ENCODE results near the gene SMC2.

Gene SMC2

DNA sequence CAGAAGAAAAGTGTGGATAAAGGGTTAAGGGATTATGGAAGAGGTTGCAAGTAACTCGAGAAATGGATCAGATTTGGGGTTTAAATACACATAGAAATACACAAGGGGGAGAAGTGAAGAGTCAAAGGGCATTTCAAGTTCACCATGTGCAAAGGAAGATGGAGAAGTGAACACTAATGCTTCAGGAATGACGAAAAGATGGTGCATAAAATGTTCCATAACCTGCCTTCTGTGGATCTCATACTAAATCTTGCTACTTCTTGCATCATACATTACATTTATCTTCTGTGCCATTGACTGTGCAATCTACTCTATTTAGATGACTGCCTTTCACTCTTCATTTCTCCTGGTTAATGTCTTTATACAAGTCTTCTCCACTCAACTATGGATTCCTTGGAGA, 5.7 kb upstream of the SMC2 start:
- H3K36me3 Mint-ChIP-seq (ENCODE audit: low read depth), result no peaks in the 10 kb centered on the region
- H3K27me3 Mint-ChIP-seq (ENCODE audit: low read depth), result peaks cover 18% of the 10 kb centered on the region
- H3K4me1 Mint-ChIP-seq (ENCODE audit: low read depth), result peaks cover 16% of the 10 kb centered on the region
- no peaks in the 10 kb centered on the region for H3K9me3 Mint-ChIP-seq
- no peak overlapping the region for H3K27ac Mint-ChIP-seq
- no peak overlapping the region for H3K4me3 Mint-ChIP-seq
- no peak for DNase-seq (ENCODE audit: low spot score)

- Mint-ChIP-seq H3K9me3 (no peaks in the 10 kb centered on the region), H3K36me3 (ENCODE audit: low read depth) (peaks cover 6% of the 10 kb centered on the region), H3K4me1 (ENCODE audit: low read depth) (peaks cover 22% of the 10 kb centered on the region), H3K27ac (no peak overlapping the region), H3K27me3 (ENCODE audit: low read depth) (peaks cover 18% of the 10 kb centered on the region), H3K4me3 (no peak overlapping the region)
- no peak for DNase-seq (ENCODE audit: low spot score)
These were observed 3.5 kb upstream of the SMC2 start for GRCh38 chr9:104090578-104090977.

DNA sequence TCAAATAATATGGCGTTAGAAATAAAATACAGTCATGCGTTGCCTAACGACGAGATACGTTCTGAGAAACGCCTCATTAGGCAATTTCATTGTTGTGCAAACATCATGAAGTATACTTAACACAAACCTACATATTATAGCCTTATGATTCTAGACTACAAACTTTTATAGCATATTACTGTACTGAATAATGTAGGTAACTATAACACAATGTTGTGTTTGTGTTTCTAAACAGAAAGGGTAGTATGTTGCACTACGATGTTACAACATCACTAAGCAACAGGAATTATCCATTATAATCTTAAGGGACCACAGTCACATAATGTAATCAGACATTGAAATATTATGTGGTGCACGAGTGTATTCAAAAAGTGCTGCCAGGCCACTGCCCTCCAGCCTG, 3.0 kb upstream of the SMC2 start:
- DNase-seq (ENCODE audit: low spot score), result no peak
- H3K4me1 Mint-ChIP-seq (ENCODE audit: low read depth), result peaks cover 28% of the 10 kb centered on the region
- no peak overlapping the region for H3K27ac Mint-ChIP-seq
- peaks cover 10% of the 10 kb centered on the region for H3K36me3 Mint-ChIP-seq (ENCODE audit: low read depth)
- H3K27me3 Mint-ChIP-seq (ENCODE audit: low read depth), result peaks cover 15% of the 10 kb centered on the region
- peak overlapping the region; percentile 98 for H3K4me3 Mint-ChIP-seq
- H3K9me3 Mint-ChIP-seq, result no peaks in the 10 kb centered on the region

GRCh38 chr9:104091708-104092107, 2.4 kb upstream of the SMC2 start:
- peaks cover 34% of the 10 kb centered on the region for H3K4me1 Mint-ChIP-seq (ENCODE audit: low read depth)
- H3K36me3 Mint-ChIP-seq (ENCODE audit: low read depth), result peaks cover 15% of the 10 kb centered on the region
- DNase-seq (ENCODE audit: low spot score), result no peak
- H3K27ac Mint-ChIP-seq, result peak overlapping the region; percentile 66
- H3K9me3 Mint-ChIP-seq, result no peaks in the 10 kb centered on the region
- H3K4me3 Mint-ChIP-seq, result peak overlapping the region; percentile 98
- H3K27me3 Mint-ChIP-seq (ENCODE audit: low read depth), result peaks cover 15% of the 10 kb centered on the region

DNA sequence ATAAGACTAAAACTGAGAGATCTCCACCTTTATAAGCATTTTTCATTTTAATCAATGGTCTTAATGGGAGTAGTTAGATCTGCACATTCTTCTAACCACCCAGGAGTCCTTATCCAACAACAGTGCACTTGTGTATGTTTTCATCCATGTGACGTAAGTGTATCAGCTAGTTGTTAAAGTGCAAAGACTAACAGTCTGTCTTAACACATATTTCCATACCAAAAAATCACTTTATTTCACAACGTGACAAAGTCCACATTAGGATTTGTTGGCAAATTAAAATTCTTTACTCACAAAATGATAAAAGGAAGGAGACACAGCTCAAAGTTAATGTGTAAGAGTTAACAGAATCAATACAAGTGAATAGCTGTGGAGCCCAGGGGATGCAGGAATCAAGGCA, 1.9 kb upstream of the SMC2 start:
- H3K27me3 Mint-ChIP-seq (ENCODE audit: low read depth), result peaks cover 11% of the 10 kb centered on the region
- H3K27ac Mint-ChIP-seq, result peak overlapping the region; percentile 32
- H3K4me3 Mint-ChIP-seq, result peak overlapping the region; percentile 98

DNA sequence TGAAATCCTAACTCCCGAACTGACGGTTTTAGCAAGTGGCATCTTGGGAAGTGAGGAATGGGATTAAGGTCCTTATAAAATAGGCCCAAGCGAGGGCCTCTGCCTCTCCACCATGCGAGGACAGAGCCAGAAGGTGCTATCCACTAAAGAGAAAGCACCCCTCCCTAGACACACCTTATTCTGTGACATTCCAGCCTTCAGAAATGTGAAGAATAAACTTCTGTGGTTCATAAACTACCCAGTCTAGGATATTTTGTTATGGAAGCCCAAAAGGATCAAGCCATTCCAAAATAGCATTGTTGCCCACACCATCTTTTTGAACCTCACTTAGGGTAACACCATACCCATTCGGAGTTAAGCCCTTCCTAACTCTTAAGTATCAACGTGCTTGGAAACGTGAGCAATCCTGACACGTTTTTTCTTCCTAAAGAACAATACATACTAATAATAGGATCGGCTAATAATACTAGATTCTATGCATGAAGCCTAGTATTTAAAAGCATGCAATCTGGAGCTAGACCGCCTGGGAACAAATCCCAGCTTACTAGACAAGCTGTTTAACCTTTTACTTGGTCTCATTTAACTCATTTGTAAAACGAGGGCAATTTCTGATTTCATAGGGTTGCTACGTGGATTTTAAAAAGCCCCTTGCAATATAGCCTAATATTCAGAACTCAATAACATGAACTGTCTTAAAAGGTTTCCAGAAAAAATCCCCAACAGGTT, 1.1 kb upstream of the SMC2 start:
- H3K9me3 Mint-ChIP-seq, result no peaks in the 10 kb centered on the region
- peaks cover 22% of the 10 kb centered on the region for H3K36me3 Mint-ChIP-seq (ENCODE audit: low read depth)
- DNase-seq (ENCODE audit: low spot score), result no peak
- peak overlapping the region; percentile 99 for H3K27ac Mint-ChIP-seq
- H3K27me3 Mint-ChIP-seq (ENCODE audit: low read depth), result peaks cover 10% of the 10 kb centered on the region
- H3K4me3 Mint-ChIP-seq, result peak overlapping the region; percentile 98
- peaks cover 39% of the 10 kb centered on the region for H3K4me1 Mint-ChIP-seq (ENCODE audit: low read depth)

More for the DNA sequence above, 1.9 kb upstream of the SMC2 start:
- Mint-ChIP-seq H3K4me1 (ENCODE audit: low read depth) (peaks cover 36% of the 10 kb centered on the region), H3K9me3 (no peaks in the 10 kb centered on the region), H3K36me3 (ENCODE audit: low read depth) (peaks cover 17% of the 10 kb centered on the region)
- DNase-seq (ENCODE audit: low spot score), result no peak

- Mint-ChIP-seq H3K4me3 (peak overlapping the region; percentile 98), H3K9me3 (no peaks in the 10 kb centered on the region), H3K4me1 (ENCODE audit: low read depth) (peaks cover 41% of the 10 kb centered on the region), H3K27me3 (ENCODE audit: low read depth) (no peaks in the 10 kb centered on the region), H3K27ac (peak overlapping the region; percentile 99), H3K36me3 (ENCODE audit: low read depth) (peaks cover 31% of the 10 kb centered on the region)
- no peak for DNase-seq (ENCODE audit: low spot score)
These were observed 466 bp downstream of the SMC2 start for GRCh38 chr9:104094534-104095015.

GRCh38 chr9:104099630-104100029, 5.5 kb downstream of the SMC2 start:
- H3K9me3 Mint-ChIP-seq, result no peaks in the 10 kb centered on the region
- H3K27me3 Mint-ChIP-seq (ENCODE audit: low read depth), result no peaks in the 10 kb centered on the region
- H3K27ac Mint-ChIP-seq, result no peak overlapping the region
- peaks cover 24% of the 10 kb centered on the region for H3K4me1 Mint-ChIP-seq (ENCODE audit: low read depth)
- H3K4me3 Mint-ChIP-seq, result no peak overlapping the region
- peaks cover 72% of the 10 kb centered on the region for H3K36me3 Mint-ChIP-seq (ENCODE audit: low read depth)
- no peak for DNase-seq (ENCODE audit: low spot score)

GRCh38 chr9:104104360-104104759, 10.3 kb downstream of the SMC2 start:
- no peak for DNase-seq (ENCODE audit: low spot score)
- Mint-ChIP-seq H3K4me1 (ENCODE audit: low read depth) (peaks cover 2% of the 10 kb centered on the region), H3K4me3 (no peak overlapping the region), H3K36me3 (ENCODE audit: low read depth) (peaks cover 61% of the 10 kb centered on the region), H3K9me3 (no peaks in the 10 kb centered on the region), H3K27ac (no peak overlapping the region), H3K27me3 (ENCODE audit: low read depth) (no peaks in the 10 kb centered on the region)

DNA sequence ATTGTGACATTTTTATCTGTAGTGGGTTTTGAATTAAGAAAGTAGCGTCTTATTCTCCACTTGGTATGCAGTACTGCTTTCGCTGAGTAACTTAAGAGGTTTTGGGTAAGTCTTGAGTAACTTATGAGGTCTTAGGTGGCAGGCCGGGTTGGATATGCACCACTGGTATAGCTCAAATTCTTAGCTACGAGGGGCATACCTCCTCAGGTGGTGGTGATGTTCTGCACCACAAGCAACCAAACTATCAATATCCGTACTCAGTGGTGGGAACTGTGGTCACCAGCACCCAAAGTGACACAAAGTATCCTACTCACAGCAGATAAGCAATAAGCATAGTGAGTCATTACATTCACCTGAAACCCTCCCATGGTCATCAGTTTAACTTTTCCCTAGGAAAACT, 13.7 kb downstream of the SMC2 start:
- no peak overlapping the region for H3K4me3 Mint-ChIP-seq
- DNase-seq (ENCODE audit: low spot score), result no peak
- peaks cover 52% of the 10 kb centered on the region for H3K36me3 Mint-ChIP-seq (ENCODE audit: low read depth)
- H3K27me3 Mint-ChIP-seq (ENCODE audit: low read depth), result no peaks in the 10 kb centered on the region
- H3K27ac Mint-ChIP-seq, result no peak overlapping the region
- peaks cover 2% of the 10 kb centered on the region for H3K4me1 Mint-ChIP-seq (ENCODE audit: low read depth)
- H3K9me3 Mint-ChIP-seq, result no peaks in the 10 kb centered on the region

- Mint-ChIP-seq H3K4me3 (no peak overlapping the region), H3K27ac (peak overlapping the region; percentile 36), H3K27me3 (ENCODE audit: low read depth) (no peaks in the 10 kb centered on the region), H3K9me3 (no peaks in the 10 kb centered on the region), H3K4me1 (ENCODE audit: low read depth) (peaks cover 2% of the 10 kb centered on the region), H3K36me3 (ENCODE audit: low read depth) (peaks cover 50% of the 10 kb centered on the region)
- DNase-seq (ENCODE audit: low spot score), result no peak
These were observed 14.2 kb downstream of the SMC2 start for GRCh38 chr9:104108315-104108714.

DNA sequence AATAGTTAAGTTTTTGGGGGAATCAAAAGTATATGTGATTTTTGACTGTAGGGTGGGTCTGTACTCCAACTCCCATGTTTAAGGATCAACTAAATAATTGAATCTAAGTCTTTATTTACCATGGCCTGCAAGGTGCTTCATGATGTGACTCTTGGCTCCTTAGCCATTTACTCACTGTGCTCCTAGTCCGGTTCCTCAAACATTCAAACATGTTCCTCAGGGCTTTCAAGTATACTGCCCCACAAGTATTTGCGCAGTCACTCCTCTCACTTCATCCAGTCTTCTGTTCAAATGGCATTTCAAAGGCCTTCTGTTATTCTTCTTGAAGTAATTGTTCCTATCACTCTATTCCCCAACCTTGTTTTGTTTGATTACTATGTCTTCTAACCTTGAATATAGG, 16.4 kb downstream of the SMC2 start:
- peaks cover 2% of the 10 kb centered on the region for H3K4me1 Mint-ChIP-seq (ENCODE audit: low read depth)
- no peak overlapping the region for H3K4me3 Mint-ChIP-seq
- H3K27ac Mint-ChIP-seq, result no peak overlapping the region
- peaks cover 37% of the 10 kb centered on the region for H3K36me3 Mint-ChIP-seq (ENCODE audit: low read depth)
- no peaks in the 10 kb centered on the region for H3K9me3 Mint-ChIP-seq
- no peak for DNase-seq (ENCODE audit: low spot score)
- H3K27me3 Mint-ChIP-seq (ENCODE audit: low read depth), result no peaks in the 10 kb centered on the region

DNA sequence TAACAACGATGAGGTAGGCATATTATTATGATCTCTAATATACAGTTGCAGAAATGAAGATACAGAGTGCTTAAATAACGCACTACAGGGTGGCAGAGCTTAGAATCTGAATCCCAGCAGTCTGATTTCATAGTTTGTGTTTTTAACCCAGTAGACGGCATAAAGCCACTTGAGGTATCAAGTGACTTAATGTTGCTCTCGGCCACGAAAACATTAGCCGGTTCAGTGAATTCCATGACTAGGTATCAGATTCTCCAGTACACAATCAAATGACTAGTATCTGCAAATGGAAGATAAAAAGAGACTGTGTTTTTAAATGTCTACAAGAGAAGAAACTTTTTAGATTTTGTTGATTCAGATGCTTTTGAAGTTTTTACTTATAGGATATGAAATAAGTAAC, 24.8 kb downstream of the SMC2 start:
- no peaks in the 10 kb centered on the region for H3K9me3 Mint-ChIP-seq
- no peak overlapping the region for H3K27ac Mint-ChIP-seq
- H3K4me1 Mint-ChIP-seq (ENCODE audit: low read depth), result no peaks in the 10 kb centered on the region
- DNase-seq (ENCODE audit: low spot score), result no peak
- H3K4me3 Mint-ChIP-seq, result no peak overlapping the region
- peaks cover 53% of the 10 kb centered on the region for H3K36me3 Mint-ChIP-seq (ENCODE audit: low read depth)
- H3K27me3 Mint-ChIP-seq (ENCODE audit: low read depth), result no peaks in the 10 kb centered on the region

DNA sequence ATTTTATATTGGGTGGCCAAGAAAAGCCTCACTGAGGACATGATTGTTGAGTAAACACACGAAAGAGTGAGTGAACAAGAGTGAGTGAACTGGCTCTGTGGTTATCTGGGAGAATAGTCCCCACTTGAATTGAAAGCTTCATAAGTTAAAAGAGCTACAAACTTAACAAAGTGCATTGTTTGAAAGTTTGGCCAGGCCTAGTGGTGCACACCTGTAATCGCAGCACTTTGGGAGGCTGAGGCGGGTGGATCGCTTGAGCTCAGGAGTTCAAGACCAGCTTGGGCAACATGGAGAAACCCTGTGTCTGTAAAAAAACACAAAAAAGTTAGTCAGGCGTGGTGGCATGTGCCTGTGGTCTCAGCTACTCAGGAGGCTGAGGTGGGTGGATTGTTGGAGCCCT, 26.9 kb downstream of the SMC2 start:
- no peaks in the 10 kb centered on the region for H3K9me3 Mint-ChIP-seq
- H3K27ac Mint-ChIP-seq, result no peak overlapping the region
- H3K4me3 Mint-ChIP-seq, result no peak overlapping the region
- no peaks in the 10 kb centered on the region for H3K27me3 Mint-ChIP-seq (ENCODE audit: low read depth)
- H3K4me1 Mint-ChIP-seq (ENCODE audit: low read depth), result no peaks in the 10 kb centered on the region
- peaks cover 63% of the 10 kb centered on the region for H3K36me3 Mint-ChIP-seq (ENCODE audit: low read depth)
- DNase-seq (ENCODE audit: low spot score), result no peak

All from T-helper 2 cell treated with Interferon-gamma antibody and Interleukin-4, amounts not matched to agents 5 μg/mL and 100 μg/mL, for 36 hours (primary cell).